NCI-H1092 (cell line): ENCODE results near the gene KLHL17.

Source experiments
- DNase-seq: peaks from one replicate; lab custom pipeline; 2025; lab: John Stamatoyannopoulos, UW

KLHL17 gene

DNA sequence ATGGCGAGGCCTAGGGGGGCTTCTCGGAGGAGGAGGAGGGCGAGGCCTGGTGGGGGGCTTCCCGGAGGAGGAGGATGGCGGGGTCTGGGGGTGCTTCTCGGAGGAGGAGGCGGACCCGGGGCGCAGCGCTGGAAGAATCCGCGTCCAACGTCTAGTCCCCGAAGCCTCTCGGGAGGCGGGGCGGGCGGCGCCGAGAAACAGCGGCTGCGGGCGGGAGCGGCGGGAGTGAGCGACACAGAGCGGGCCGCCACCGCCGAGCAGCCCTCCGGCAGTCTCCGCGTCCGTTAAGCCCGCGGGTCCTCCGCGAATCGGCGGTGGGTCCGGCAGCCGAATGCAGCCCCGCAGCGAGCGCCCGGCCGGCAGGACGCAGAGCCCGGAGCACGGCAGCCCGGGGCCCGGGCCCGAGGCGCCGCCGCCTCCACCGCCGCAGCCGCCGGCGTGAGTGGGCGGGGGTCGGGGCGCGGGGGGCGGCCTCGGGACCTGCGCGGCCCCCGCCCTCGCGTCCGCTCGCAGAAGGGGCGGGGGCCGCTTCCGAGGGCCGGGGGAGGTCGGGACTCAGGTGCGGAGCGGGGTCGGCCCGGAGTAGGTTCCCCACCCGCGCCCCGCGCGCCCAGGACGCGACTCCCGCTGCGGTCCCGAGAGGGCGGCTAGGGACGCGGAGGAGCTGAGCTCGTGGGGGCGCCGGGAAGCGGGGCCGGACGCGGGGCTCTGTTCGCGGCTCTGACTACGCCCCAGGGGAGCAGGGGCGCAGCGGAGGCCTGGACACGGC is at the start of gene KLHL17:
Gene KLHL17 (plus strand): TSS at position 222 of the 769 bp plus-strand sequence. CDS start 110 bp downstream, at position 332.
- peak; percentile 17 for DNase-seq

DNA sequence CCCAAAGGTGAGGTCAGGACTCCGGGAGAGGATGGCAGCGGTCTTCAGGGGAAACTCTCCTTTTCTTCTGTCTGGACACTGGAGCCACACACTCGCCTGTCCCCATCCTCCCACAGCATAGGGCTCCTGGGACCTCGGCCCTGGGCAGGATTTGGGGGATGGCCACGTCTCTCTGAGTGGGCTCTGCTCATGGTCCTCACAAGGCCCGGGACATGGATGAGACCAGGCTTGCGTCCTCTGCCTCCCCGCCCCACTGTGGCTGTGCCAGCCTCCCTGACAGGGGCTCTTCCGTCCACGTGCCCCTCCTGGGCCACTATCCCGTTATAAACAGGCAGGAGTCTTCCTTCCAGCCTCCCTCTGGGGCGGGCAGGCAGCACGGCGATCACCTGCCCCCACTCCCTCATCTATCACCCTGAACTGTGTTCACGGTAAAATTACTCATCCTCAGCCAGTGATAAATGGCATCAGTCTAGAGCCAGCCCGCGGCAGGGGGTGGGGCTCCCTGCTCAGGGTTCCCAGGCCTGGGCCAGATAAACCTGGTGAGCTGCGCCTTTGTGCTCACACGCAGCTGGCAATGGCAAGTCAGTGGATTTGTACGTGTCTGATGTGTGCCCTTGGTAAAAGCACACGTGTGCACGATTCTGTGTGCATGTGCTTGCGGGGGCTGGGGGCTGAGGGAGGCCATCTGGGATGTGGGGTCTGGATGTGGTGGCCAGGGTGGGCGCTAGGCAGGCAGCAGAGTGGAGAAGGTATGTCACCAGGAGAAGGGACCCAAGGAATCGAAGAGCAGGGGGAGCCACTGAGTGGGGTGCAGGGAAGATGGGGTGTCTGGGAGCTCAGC is 49.3 kb upstream of the KLHL17 start:
- DNase-seq = no peak

DNA sequence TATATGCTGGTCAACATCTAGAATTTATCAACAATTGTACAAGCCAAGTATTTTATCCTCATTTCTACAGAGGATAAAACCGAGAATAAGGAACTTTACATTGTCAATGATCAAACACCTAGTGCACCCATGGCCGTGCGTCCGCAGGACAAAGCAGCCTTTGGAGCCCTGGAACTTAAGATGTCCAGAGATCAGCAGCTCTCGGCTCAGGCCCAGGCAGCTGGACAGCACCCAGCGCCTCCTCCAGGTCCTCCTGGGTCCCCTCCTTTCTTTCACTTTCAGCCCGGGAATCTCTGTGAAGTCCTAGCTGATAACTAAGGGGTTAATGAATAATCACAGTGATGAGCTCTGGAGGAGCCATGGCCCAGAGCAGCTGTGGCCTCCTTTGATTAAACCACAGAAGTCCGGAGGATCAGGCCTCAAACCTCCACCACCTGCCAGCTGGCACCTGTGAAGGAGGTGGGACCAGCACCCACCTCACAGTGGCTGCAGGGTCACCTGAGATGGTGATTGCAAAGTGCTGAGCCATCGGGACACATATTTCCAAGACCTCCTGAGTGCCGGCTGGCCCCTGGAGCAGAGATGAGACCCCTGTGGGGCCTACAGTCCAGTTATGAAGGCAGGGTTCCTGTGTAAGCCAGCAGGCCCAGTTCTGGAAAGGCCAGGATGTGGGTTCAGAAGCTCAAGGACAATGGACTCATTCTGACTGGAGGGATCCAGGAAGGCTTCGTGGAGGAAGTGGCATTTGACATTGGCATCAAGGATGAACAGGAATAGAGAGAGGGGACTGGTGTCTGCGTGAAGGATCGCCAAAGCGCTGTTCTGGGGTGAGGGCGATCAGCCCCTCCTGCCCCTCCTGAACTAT is 48.3 kb upstream of the KLHL17 start:
- no peak for DNase-seq

DNA sequence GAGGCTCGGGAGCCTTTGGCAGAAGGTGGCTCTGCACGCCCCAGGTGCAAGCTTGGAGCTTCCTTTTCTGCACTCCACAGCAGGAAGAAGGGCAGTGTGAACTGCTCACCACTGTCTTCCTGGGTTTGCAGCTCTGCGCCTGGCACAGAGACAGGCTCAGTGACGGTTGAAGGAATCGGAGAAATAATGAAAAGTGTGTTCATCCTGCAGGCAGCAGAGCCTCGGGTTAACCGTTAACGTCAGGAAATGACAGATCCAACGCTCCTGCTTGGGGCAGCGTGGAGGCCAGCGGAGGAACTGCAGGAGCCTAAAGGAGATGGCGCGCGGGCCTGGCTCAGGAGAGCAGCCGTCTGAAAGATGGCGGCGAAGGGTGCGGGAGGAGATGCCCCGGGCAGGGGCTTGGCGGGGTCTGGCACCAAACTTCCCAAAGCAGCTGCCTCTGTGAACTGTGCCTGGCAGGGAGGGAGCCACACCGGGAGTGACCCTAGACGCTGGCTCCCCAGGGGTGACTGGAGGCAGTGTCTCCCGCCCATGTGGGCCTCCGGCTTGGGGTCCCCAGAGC is 47.6 kb upstream of the KLHL17 start:
- DNase-seq = no peak

DNA sequence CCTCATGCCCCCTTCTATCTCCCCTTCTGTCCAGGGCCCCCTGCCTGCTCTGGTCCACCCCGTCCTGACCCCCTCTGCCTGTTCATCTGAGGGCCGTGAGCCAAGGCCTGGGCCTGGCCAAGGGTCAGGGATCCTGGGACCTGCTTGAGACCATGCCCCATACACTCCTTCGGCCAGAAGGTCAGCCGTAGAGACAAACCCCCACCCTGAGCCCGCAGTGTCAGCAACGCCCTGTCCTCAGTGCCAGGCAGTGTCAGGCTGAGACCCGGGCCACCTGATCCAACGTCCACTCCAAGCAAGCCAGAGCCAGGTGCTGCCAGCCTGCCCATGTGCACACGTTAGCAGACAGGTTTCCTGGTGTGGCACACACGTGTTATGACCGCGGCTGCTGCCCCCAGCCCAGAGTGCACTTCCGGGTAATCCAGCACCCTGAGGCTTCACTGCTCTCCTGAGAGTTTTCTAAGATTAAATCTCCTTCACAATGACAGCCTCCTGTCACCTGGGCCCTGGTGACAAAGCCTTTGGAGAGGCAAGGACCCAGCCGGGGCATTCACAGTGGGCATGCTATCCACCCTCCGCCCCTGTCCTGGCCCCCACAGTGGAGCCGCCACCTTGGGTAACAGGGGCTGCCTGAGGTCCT is 46.8 kb upstream of the KLHL17 start:
- DNase-seq = no peak

DNA sequence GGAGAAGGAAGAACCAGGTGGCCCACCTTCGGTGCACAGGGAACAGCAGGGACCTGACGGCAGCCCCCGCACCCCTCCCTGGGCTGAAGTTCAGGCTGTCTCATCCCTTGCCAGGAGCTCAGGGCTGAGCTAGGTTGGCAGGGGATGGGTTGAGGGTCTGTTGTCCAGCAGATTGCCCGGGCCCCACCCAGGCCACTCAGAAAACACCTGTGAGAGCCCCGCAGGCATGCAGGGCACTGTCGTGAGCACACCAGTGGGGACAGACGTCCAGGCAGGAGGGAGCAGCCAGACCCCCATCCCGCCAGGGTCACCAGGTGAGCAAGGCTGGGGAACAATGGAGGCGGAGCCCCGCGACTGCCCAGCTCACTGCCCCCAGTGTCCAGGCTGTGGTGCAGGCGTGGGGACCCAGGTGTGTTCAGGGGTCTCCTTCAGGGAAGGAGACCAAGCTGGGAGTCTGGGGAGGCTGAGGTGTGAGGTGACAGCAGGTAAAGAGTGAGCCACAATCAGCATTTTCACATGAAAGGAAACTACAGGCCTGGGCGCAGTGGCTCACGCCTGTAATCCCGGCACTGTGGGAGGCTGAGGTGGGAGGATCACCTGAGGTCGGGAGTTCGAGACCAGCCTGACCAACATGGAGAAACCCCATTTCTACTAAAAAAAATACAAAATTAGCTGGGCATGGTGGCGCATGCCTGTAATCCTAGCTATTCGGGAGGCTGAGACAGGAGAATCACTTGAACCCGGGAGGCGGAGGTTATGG is 46.1 kb upstream of the KLHL17 start:
- DNase-seq = no peak

DNA sequence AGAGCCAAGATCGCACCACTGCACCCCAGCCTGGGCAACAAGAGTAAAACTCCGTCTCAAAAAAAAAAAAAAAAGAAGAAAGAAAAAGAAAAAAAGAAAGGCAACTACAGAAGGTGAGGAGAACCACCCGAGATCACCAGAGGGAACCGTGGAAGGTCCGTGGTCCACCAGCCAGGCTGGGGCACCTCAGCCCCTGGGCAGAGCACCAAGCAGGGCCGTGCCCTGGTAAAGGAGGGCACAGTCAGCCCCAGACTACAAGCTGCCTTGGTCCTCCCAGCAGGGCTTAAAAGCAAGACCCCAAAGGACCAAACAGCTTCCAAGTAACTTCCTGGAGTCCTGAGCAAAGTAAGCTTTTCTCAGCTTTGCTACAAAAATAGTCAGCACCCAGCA is 45.5 kb upstream of the KLHL17 start:
- no peak for DNase-seq

DNA sequence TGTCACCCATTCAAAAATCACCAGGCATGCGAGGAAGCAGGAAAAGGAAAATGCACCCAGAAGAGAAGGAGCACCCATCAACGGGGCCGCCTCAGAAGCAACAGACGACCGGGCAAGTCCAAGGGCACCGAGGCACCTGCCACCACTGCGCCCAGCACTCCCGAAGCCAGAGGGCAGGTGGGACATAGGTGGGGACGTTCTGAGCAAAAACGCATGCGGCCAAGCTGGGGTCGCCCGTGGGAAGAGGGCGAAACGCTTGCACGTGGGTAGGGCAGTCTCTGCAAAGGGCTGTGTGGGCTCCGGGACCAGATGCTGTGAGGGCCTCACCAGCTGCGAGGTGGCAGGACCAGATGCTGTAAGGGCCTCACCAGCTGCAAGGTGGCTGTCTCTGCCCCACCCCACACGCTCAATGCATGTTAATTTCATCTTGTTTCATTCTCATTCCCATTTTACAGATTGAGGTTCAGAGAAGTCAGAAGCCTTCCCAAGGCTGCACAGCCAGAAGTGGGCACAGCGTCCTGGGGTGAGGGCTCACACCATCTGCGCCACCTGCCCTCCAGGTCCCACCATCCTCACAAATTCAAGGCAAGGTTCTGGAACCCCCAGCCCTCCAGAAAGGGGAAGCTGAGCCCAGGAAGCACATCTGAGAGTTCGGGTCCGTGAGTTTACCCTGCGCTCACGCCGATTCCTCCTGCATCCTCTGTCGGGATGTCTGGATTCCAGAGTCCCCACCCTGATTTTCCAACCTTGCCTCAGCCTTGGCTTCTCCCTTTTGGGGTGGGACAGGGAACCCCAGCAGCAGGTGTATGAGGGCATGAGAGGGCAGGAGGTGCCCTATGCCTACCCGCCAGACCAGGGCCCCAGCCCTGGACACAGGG is 44.9 kb upstream of the KLHL17 start:
- no peak for DNase-seq

DNA sequence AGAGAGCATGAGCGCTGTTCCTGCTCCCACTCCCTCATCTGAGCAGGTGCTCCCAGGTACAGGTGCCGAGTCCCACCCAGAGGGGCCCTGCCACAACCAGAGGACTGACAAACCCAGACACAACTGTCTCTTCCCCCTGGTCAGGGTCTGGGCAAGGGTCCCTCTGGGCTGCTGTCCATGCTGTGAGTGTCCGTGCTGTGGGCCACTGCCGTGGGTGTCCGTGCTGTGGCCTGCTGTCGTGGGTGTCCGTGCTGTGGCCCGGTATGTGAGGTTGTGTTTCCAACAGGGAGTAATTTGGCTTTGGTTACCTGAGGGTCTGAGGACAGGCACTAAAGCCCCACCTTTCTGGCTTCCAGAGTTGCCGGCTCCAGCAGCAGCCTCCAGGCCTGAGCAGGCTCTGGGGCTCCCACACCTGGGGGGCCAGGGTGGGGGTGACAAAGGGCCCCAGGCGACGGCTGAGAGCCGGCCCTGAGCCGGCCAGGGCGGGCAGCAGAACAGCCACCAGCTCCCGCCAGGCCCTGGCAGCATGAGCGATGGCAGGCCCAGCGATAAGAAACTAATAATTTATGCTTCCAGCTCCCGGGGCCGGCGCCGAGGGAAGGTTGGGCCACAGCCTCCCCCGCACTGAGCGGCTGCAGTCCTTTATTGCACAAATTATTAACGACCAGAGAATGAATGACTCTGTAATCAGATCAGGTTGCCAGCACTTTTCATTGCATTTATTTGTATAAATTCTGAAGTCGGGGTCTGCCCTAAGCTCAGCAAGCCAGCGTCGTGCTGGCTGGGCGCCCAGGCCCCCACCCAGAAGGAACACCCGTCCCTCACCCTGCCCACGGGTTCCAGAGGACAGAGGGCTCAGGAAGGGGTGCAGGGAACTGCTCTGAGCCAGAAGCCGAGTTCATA is 44.0 kb upstream of the KLHL17 start:
- DNase-seq = no peak

DNA sequence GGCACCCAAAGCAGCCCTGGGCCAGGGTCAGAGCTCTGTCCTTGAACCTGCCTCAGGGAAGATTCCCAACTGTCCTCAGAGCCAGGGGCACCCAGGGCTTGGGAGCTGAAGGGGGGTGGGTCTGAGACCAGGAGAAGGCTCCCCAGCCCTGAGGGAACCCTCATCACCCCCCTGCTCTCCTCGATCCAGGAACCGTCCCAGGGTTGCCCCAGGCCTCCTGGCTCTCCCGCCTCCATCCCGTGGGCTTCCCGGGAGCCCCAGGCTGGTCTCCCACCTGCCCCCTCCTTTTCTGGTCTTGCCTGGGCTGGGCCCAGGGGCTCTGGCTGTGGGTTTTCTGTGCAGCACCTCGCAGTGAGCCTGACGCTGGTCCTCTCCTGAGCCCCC is 43.3 kb upstream of the KLHL17 start:
- DNase-seq = no peak

DNA sequence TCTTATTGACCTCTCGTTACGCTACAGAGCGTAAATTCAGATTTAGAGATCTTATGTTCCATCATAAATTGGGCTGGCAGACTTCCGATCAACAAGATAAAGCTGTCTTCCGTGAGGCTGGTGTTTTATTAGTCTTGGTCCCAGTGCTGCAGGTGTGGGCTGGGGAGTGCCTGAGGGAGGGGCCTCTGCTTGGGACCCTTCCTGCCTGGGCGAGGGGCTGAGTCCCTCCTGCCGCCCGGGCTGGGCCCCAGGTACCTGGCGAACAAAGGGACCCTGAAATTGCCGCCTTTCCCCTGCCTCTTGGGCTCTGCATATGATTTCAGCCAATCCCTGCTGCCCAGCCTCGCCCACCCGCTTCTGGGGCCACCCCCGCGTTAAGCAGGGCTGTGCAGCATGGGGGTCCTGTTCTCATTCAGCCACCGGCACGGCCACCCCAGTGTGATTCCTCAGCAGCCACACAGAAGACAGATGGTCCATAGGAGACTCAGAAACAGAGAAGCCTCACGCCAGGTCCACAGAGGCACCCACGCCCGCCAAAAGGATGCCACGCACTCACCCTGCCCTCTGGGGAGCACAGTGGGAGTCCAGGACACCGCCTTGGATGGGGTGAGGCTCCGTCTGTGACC is 42.8 kb upstream of the KLHL17 start:
- DNase-seq = no peak

DNA sequence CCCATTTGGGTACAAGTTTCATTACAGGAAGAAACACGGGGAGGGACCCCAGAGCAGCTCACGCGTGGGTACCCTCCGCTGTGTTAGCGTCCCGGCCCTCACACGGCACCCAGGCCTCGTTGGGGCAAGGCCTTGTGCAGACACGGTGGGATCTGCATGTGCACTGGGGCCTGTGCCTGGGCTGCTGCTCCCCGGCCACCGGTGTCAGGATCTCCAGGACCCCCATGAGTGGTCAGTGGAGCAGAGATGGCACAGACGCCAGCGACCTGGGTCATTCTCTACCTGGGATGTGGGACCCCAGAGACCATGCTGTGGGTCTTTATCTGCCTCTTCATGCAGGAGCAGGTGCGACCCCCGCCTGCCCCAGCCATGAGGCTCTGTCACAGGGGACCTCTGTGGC is 42.0 kb upstream of the KLHL17 start:
- no peak for DNase-seq

DNA sequence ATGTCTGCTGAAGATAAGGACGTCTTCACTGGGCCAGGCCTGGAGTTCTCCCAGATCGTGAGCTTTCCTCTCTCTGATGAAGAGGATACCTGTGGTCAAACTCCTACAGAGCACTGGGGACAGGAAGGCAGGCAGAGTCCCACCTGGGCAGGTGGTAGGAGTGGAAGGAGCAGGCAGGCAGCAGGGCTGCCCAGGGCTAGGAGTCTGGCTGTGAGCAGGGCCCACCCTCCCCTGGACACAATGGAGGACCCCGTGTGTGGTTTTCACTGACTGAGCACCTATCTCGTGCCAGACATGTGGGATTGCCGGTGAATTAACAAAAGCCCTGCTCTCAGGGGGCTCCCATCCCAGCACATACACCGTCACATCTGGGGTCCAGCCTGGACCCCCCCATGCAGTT is 41.5 kb upstream of the KLHL17 start:
- no peak for DNase-seq

DNA sequence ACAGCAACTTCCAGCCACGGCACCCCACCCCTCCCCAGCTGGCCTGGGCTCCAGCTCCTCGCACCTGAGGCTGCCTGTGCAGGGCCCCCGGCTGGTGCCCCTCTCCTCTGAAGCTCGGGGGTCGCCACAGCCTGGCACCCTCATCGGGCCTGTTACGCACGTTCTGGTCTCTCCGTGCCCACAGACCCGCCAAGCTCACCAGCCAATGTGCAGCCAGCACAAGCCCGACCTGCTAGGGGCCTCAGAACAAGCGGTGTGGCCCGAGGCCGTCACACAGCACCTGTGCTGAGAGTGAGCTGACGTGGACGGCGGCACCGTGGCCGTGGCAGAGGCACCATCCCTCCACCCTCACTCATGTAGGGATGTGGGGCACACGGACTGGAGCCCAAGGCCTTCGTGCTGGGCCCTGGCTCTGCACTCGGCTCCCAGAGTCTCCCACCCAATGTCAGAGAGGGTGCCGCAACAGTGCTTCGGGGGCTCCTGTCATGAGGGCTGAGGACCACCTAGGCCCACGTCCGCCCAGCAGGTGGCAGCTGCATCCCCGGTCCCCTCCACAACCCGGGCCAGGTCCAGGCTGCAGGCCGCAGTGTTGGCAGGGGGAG is 41.0 kb upstream of the KLHL17 start:
- no peak for DNase-seq

DNA sequence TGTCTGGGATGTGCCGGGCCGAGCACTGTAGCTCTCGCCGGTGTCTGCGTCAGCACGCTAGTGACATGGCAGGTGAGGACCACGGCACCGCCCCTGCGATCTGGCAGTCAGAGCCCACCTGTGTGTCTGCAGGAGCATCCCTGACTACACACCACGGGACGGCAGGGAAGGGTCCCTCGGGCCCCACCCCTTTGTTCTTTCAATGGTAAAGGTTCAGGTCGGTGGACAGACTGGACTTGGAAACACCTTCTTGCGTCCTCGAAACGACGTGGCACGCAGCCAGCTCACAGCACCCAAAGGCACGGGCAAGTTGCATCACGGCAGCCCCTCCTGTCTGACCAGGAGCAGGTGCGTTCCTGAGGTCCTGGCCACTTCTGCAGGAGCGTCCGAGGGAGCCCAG is 40.4 kb upstream of the KLHL17 start:
- DNase-seq = no peak

DNA sequence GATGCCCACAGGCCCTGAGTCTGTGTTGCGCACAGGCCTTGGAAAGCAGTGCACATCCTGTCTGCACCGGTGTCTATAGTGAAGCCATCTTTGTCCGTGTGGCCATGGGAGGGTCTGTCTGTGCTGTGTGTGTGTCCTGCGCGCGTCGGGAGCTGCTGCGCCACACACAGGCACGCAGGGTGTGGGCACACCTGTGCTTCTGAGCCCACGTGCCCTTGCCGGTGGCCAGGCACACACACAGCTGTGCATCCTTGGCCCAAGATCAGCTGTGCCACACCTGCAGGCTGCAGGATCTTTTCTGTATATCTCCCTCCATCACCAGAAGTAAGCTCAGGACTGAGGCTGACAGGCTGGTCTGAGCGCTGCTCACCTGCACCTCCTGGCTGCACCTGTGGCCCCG is 39.9 kb upstream of the KLHL17 start:
- DNase-seq = no peak

DNA sequence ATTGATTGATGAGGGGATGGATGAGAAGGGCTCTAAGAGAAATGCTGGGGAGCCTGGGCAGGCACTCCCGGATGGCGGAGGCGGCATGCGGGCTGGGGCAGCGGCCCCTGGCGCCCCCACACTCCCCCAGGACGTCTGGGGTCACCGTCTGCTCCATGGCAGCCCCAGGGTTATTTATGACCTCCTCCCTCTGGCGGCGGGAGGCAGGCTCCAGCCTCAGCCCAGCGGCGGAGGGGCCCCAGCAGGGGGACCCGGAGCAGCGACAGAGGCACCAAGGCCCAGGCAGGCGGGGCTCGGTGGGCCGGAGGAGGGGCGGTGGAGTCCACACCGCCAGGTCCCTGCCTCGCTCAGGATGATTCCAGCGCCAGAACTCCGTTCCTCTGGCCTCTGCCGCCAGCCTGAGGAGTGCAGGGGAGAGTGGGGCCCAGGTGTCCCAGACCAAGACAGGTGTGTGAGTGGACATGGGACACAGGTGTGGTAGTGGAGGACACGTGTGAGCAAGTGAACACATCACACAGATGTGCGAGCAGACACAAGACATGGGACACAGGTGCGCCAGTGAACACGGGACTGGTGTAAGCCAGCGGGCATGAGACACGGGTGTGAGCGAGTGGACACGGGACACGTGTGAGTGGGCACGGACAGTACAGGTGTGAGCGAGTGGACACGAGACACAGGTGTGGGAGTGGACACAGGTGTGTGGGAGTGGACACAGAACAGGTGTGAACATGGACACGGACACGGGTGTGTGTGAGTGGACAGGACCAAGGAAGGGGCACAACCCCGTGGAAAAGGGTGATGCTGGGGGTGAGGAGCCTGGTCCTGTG is 39.2 kb upstream of the KLHL17 start:
- peak; percentile 18 for DNase-seq
